Measurements from ENCODE around the gene CTU2.

DNA sequence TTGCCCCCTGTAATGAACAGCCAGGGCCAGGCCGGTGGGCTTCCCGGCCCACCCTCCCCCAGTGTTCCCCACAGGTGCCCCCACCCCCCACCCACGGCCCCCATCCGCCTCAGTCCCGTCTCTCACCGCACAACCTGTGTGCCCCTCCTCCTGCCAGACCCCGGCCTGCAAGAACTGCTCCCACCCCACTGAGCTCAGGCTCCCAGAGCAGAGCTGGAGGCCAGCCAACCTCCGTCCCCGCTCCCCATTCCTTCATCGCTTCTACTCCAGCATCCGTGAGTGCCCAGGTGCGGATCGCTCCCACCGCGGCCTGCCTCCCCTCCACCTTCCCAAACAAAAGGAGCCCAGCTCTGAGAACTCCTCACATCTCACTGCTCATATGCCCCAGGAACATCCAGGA lies 47.6 kb upstream of the CTU2 start:
- TF ChIP-seq CTCF (IDR thresholded peaks at IDR 0.05; ENCODE audit: poor library complexity) = no peak
- TF ChIP-seq EZH2phosphoT487 (IDR thresholded peaks at IDR 0.05; ENCODE audit: low read depth, severe bottlenecking, unreplicated experiment) = no peak

Measured in hepatocyte (in vitro differentiated cells).